H1 (cell line): ENCODE results near the gene APOL2. TPM values are rescaled to one million over a fixed set of nuclear protein-coding genes. Genes with fewer than 3 reads are reported as not detected.
A peak's percentile ranks its signal among the peaks of the same experiment; 100 is the strongest.

Source experiments
- CTCF ChIA-PET: fragments of 300-600 bp; sonication (Branson Sonifier 250); formaldehyde crosslinking; loops from one replicate; lab custom pipeline; 2021; ENCODE audit not compliant: partially characterized antibody; lab: Charles Lee
- POLR2A ChIA-PET: fragments of 300-600 bp; sonication (Branson Sonifier 250); formaldehyde crosslinking; loops from one replicate; lab custom pipeline; 2021; ENCODE audit warnings: inconsistent platforms; ENCODE audit not compliant: partially characterized antibody; lab: Charles Lee
- DNase-seq, 2 experiments: peaks; one replicate each; pipeline versions ENCODE4 v3.0.0 to v3.0.0-alpha.2; 2010 to 2022; ENCODE audit warnings: low spot score in 2 of 2, low read depth in 1 of 2, mixed read lengths in 1 of 2
- FAIRE-seq: peaks from 2 replicates; lab custom pipeline; 2011; peaks lifted over from hg19 to GRCh38; lab: Jason Lieb, UNC
- H2AFZ ChIP-seq: 2 replicates; pipeline ENCODE4 v1.8.1; 2012; ENCODE audit warnings: low read length, inconsistent platforms
- H2AK5ac ChIP-seq: 2 replicates; pipeline ENCODE4 v1.6.1; 2013; ENCODE audit warnings: low read depth, low read length
- H2BK120ac ChIP-seq: replicated peaks from 2 replicates; pipeline ENCODE3; 2013; ENCODE audit warnings: low read depth, low read length, inconsistent platforms
- H2BK12ac ChIP-seq: 2 replicates; pipeline ENCODE4 v1.6.1; 2013; ENCODE audit warnings: low read depth, low read length
- H2BK15ac ChIP-seq: 2 replicates; pipeline ENCODE4 v1.6.1; 2013; ENCODE audit warnings: low read length
- H2BK20ac ChIP-seq: 2 replicates; pipeline ENCODE4 v1.6.1; 2013; ENCODE audit warnings: low read length
- H2BK5ac ChIP-seq: 2 replicates; pipeline ENCODE4 v1.6.1; 2013; ENCODE audit warnings: low read depth, low read length
- H3K14ac ChIP-seq: 2 replicates; pipeline ENCODE4 v1.6.1; 2013; ENCODE audit warnings: inconsistent platforms; ENCODE audit not compliant: insufficient read length
- H3K18ac ChIP-seq: 2 replicates; pipeline ENCODE4 v1.6.1; 2013; ENCODE audit warnings: low read length; ENCODE audit errors: extremely low read depth
- H3K23ac ChIP-seq: 2 replicates; pipeline ENCODE4 v1.6.1; 2013; ENCODE audit warnings: inconsistent platforms; ENCODE audit not compliant: insufficient read length
- H3K23me2 ChIP-seq: 2 replicates; pipeline ENCODE4 v1.6.1; 2013; ENCODE audit warnings: low read depth, low read length
- H3K27ac ChIP-seq: 2 replicates; pipeline ENCODE4 v1.6.1; 2011; ENCODE audit warnings: low read depth, low read length, inconsistent platforms
- H3K27me3 ChIP-seq, 4 experiments: replicated peaks in 1 of 4; 1 replicate in 1 of 4; 2 replicates in 3 of 4; pipeline versions ENCODE4 v1.6.1 to v1.8.1; 2011 to 2013; ENCODE audit warnings: low read length in 3 of 4, mild to moderate bottlenecking in 3 of 4, inconsistent platforms in 2 of 4, mixed read lengths in 2 of 4, moderate library complexity in 1 of 4; ENCODE audit not compliant: control insufficient read depth in 3 of 4, insufficient read depth in 3 of 4; ENCODE audit errors: extremely low read depth in 1 of 4
- H3K36me3 ChIP-seq, 4 experiments: 2 replicates each; pipeline versions ENCODE4 v1.6.1 to v1.8.1; 2011 to 2013; ENCODE audit warnings: mild to moderate bottlenecking in 4 of 4, low read length in 3 of 4, moderate library complexity in 2 of 4, control low read depth in 1 of 4, inconsistent platforms in 1 of 4; ENCODE audit not compliant: insufficient read depth in 4 of 4, control insufficient read depth in 2 of 4
- H3K4ac ChIP-seq: replicated peaks from 2 replicates; pipeline ENCODE3; 2013; ENCODE audit warnings: low read length, low read depth, mixed read lengths, inconsistent platforms; ENCODE audit not compliant: insufficient read length
- H3K4me1 ChIP-seq, 4 experiments: replicated peaks in 1 of 4; 1 replicate in 1 of 4; 2 replicates in 3 of 4; pipeline versions ENCODE4 v1.6.1 to v1.8.1; 2011 to 2013; ENCODE audit warnings: low read length in 3 of 4, inconsistent platforms in 2 of 4, mixed read lengths in 1 of 4; ENCODE audit not compliant: insufficient read depth in 4 of 4, control insufficient read depth in 3 of 4
- H3K4me2 ChIP-seq, 2 experiments: 2 replicates each; pipeline versions ENCODE4 v1.6.1 to v1.8.1; 2011 to 2013; ENCODE audit warnings: low read depth in 2 of 2, low read length in 2 of 2, control low read depth in 1 of 2, inconsistent platforms in 1 of 2, mild to moderate bottlenecking in 1 of 2; ENCODE audit not compliant: insufficient read depth in 1 of 2
- H3K4me3 ChIP-seq, 4 experiments: fragments of 200-600, 300-600 bp in 1 of 4; sonication (generic), shearing (Covaris generic), sonication (Bioruptor Twin) in 1 of 4; 2 replicates each; pipeline versions ENCODE4 v1.5.1 to v1.8.1; 2011 to 2016; ENCODE audit warnings: low read length in 4 of 4, low read depth in 3 of 4, control low read depth in 2 of 4, inconsistent platforms in 2 of 4, mild to moderate bottlenecking in 2 of 4, mixed read lengths in 1 of 4, moderate library complexity in 1 of 4; ENCODE audit not compliant: insufficient read depth in 2 of 4; ENCODE audit errors: extremely low read depth in 1 of 4
- H3K56ac ChIP-seq: replicated peaks from 2 replicates; pipeline ENCODE3; 2013; ENCODE audit warnings: low read depth, mild to moderate bottlenecking, mixed read lengths, low read length, inconsistent platforms; ENCODE audit not compliant: insufficient read length
- H3K79me1 ChIP-seq: 2 replicates; pipeline ENCODE4 v1.6.1; 2013; ENCODE audit warnings: low read depth, low read length, control low read depth
- H3K79me2 ChIP-seq, 2 experiments: 2 replicates each; pipeline versions ENCODE4 v1.6.1 to v1.8.1; 2012 to 2013; ENCODE audit warnings: low read length in 2 of 2, mild to moderate bottlenecking in 2 of 2, inconsistent platforms in 1 of 2; ENCODE audit not compliant: insufficient read depth in 2 of 2, control insufficient read depth in 1 of 2
- H3K9ac ChIP-seq, 4 experiments: replicated peaks in 1 of 4; 1 replicate in 1 of 4; 2 replicates in 3 of 4; pipeline versions ENCODE4 v1.6.1 to v1.8.1; 2011 to 2013; ENCODE audit warnings: low read depth in 3 of 4, low read length in 3 of 4, control low read depth in 2 of 4, mild to moderate bottlenecking in 2 of 4, moderate library complexity in 2 of 4, inconsistent platforms in 1 of 4; ENCODE audit errors: extremely low read depth in 1 of 4
- H3K9me3 ChIP-seq, 2 experiments: 2 replicates each; pipeline versions ENCODE4 v1.6.1 to v1.8.1; 2012 to 2013; ENCODE audit warnings: mild to moderate bottlenecking in 2 of 2, moderate library complexity in 2 of 2, control low read depth in 1 of 2, inconsistent platforms in 1 of 2, low read depth in 1 of 2, low read length in 1 of 2, mixed read lengths in 1 of 2; ENCODE audit not compliant: insufficient read depth in 2 of 2
- H4K20me1 ChIP-seq, 2 experiments: replicated peaks in 1 of 2; 2 replicates each; pipeline versions ENCODE3 to v1.8.1; 2011 to 2013; ENCODE audit warnings: inconsistent platforms in 2 of 2, low read length in 2 of 2, mild to moderate bottlenecking in 1 of 2; ENCODE audit not compliant: insufficient read depth in 2 of 2, control insufficient read depth in 1 of 2
- H4K5ac ChIP-seq: 2 replicates; pipeline ENCODE4 v1.6.1; 2013; ENCODE audit warnings: low read length, low read depth, mixed read lengths, inconsistent platforms; ENCODE audit not compliant: insufficient read length
- H4K8ac ChIP-seq: 2 replicates; pipeline ENCODE4 v1.8.0; 2013; ENCODE audit warnings: mild to moderate bottlenecking, moderate library complexity, low read length, inconsistent platforms; ENCODE audit not compliant: insufficient read depth; ENCODE audit errors: extremely low read depth
- H4K91ac ChIP-seq: replicated peaks from 2 replicates; pipeline ENCODE3; 2013; ENCODE audit warnings: low read length, mixed read lengths, inconsistent platforms; ENCODE audit not compliant: insufficient read length
- BRCA1 ChIP-seq: IDR thresholded peaks from 2 replicates; pipeline ENCODE4 v1.6.1; 2012; ENCODE audit warnings: low read depth, low read length, improper control_type of control experiment
- CBX5 ChIP-seq: fragments of 300-800, 300-1000 bp; sonication (generic); IDR thresholded peaks from 2 replicates; pipeline ENCODE4 v1.7.1; 2016; ENCODE audit warnings: antibody characterized with exemption, low read length, low read depth
- CBX8 ChIP-seq: fragments of 300-800, 300-1000 bp; sonication (generic); IDR thresholded peaks from 2 replicates; pipeline ENCODE4 v1.7.1; 2016; ENCODE audit warnings: low read depth, low read length, borderline replicate concordance
- CEBPB ChIP-seq: IDR thresholded peaks from 2 replicates; pipeline ENCODE4 v1.6.1; 2012; ENCODE audit warnings: low read depth, low read length
- FOSL1 ChIP-seq: IDR thresholded peaks from 2 replicates; pipeline ENCODE4 v1.6.1; 2011; ENCODE audit warnings: mild to moderate bottlenecking, low read depth, low read length, moderate library complexity; ENCODE audit not compliant: insufficient read depth
- HDAC6 ChIP-seq: IDR thresholded peaks from one replicate; pipeline ENCODE4 v1.7.1; 2012; ENCODE audit warnings: low read depth, mild to moderate bottlenecking, inconsistent platforms, low read length, moderate library complexity
- JUN ChIP-seq: IDR thresholded peaks from 2 replicates; pipeline ENCODE4 v1.6.1; 2011; ENCODE audit warnings: low read depth, mild to moderate bottlenecking, improper control_type of control experiment, low read length
- KDM1A ChIP-seq: fragments of 200-600, 300-600 bp; sonication (generic); IDR thresholded peaks from 2 replicates; pipeline ENCODE4 v1.7.1; 2016; ENCODE audit warnings: mild to moderate bottlenecking, low read length, borderline replicate concordance
- KDM4A ChIP-seq: IDR thresholded peaks from one replicate; pipeline ENCODE4 v1.7.1; 2012; ENCODE audit warnings: low read depth, mild to moderate bottlenecking, moderate library complexity, low read length, inconsistent platforms; ENCODE audit not compliant: severe bottlenecking
- POLR2AphosphoS5 ChIP-seq: IDR thresholded peaks from 2 replicates; pipeline ENCODE4 v1.6.1; 2011; ENCODE audit warnings: low read depth, low read length
- RBBP5 ChIP-seq: IDR thresholded peaks from 2 replicates; pipeline ENCODE4 v1.7.1; 2012; ENCODE audit warnings: low read depth, mild to moderate bottlenecking, inconsistent platforms, low read length, moderate library complexity, borderline replicate concordance
- RXRA ChIP-seq: IDR thresholded peaks from 2 replicates; pipeline ENCODE4 v1.6.1; 2011; ENCODE audit warnings: low read depth, mild to moderate bottlenecking, low read length, moderate library complexity; ENCODE audit not compliant: insufficient read depth
- SIN3A ChIP-seq, 2 experiments: IDR thresholded peaks in 1 of 2; conservative IDR thresholded peaks in 1 of 2; 2 replicates each; pipeline ENCODE4 v1.6.1; 2011 to 2012; ENCODE audit warnings: low read length in 2 of 2, improper control_type of control experiment in 1 of 2, low read depth in 1 of 2, mild to moderate bottlenecking in 1 of 2
- SP4 ChIP-seq: IDR thresholded peaks from 2 replicates; pipeline ENCODE4 v1.6.1; 2012; ENCODE audit warnings: low read length, inconsistent platforms
- TEAD4 ChIP-seq: IDR thresholded peaks from 2 replicates; pipeline ENCODE4 v1.6.1; 2012; ENCODE audit warnings: low read depth, low read length, inconsistent platforms, mixed read lengths
- WGBS, 2 experiments: shearing (Covaris generic) in 1 of 2; methylation state at CpG; one replicate each; pipeline versions ENCODE4 v1.1.6 to v1.1.7; 2013 to 2015; ENCODE audit warnings: low lambda C conversion rate in 2 of 2, mixed read lengths in 2 of 2, inconsistent platforms in 1 of 2, low coverage in 1 of 2, missing lambda C conversion rate in 1 of 2; ENCODE audit not compliant: insufficient replicate concordance in 2 of 2, insufficient coverage in 1 of 2, insufficient read length in 1 of 2; ENCODE audit errors: extremely low coverage in 1 of 2, missing lambda C conversion rate in 1 of 2; 5-methylcytosine and 5-hydroxymethylcytosine counted together
- polyA plus RNA-seq, 7 experiments: library from polyadenylated mRNA; depleted of rRNA in 3 of 7; stranded (reverse) in 5 of 7; unstranded in 2 of 7; fragments of >200 nt in 5 of 7; fragments of 200-250 nt in 2 of 7; gene quantifications; 1 replicate in 5 of 7; 2 replicates in 1 of 7; 4 replicates in 1 of 7; pipeline versions ENCODE4 v1.2.1 to v1.2.3, GENCODE V29; 2011 to 2013; ENCODE audit warnings: missing spikeins in 2 of 7, mixed read lengths in 2 of 7
- total RNA-seq: library from RNA; stranded (reverse); fragmentation: NEBNext Ultra II Directional; extraction: Animal tissue kit (Norgen Biotek cat#: 25700); gene quantifications from 2 replicates; pipeline ENCODE4 v1.2.1, GENCODE V29; 2021

Gene APOL2
- total and polyA plus RNA-seq, 2 of the 8 experiments (the other 6 are each of a cell fraction or from before 2014, with no cell fraction given): 8.1 to 11.0 TPM

DNA sequence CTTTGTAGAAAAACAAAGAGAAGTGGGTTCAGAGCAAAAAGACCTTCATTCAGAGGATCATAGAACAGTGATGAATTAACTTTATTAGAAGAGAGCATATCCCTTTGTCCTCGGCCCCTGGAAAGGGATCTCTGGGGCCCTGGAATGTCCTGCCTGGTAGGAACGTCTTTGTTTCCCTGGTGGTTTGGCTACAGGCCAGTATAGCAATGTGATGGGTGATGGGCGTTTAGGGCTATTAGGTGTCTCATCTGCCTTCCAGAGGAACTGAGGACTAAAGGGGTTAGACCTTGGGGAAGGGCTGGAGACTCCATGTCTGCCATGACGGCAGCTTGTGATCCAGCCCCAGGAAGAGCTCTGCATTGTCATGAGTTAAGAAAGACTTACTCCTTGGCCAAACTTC lies 46.8 kb downstream of the APOL2 start:
- H3K23me2 ChIP-seq: no peaks in the 10 kb centered on the region
- no peak overlapping the region for H4K8ac ChIP-seq
- H2BK12ac ChIP-seq: no peak overlapping the region
- no peak overlapping the region for H3K9ac ChIP-seq
- H3K27me3 ChIP-seq: no peaks in the 10 kb centered on the region
- H2BK15ac ChIP-seq: no peak overlapping the region
- H3K4me2 ChIP-seq: no peak overlapping the region
- H3K9me3 ChIP-seq: peaks cover 4% of the 10 kb centered on the region in 2 experiments; a peak in 2 of 4 replicates
- FAIRE-seq (no peak), DNase-seq (no peak)
- H3K79me2 ChIP-seq: no peaks in the 10 kb centered on the region
- no peak overlapping the region for H3K4ac ChIP-seq
- no peak overlapping the region for H4K91ac ChIP-seq
- H3K4me1 ChIP-seq: peaks cover 0 to 15% (median 10%) of the 10 kb centered on the region in 4 experiments; a peak in 6 of 7 replicates
- H2AK5ac ChIP-seq: no peak overlapping the region
- peak overlapping the region; percentile 48; the same call in 1 of the 2 replicates for H2BK20ac ChIP-seq
- no peaks in the 10 kb centered on the region for H3K36me3 ChIP-seq
- H2AFZ ChIP-seq: no peak overlapping the region
- no peaks in the 10 kb centered on the region for H3K79me1 ChIP-seq
- H3K27ac ChIP-seq: no peak overlapping the region
- H3K23ac ChIP-seq: no peak overlapping the region
- no peak overlapping the region for H3K4me3 ChIP-seq
- H4K5ac ChIP-seq: no peak overlapping the region
- CTCF ChIA-PET: interaction anchor here (0.8 to 4.1 kb wide), 9 partner anchors 10 to 294 kb away, joined by 3 to 14 read pairs (median 3); no protein-coding TSS in a partner anchor
- POLR2A ChIA-PET: no interaction called here
- H3K14ac ChIP-seq: no peak overlapping the region
- H3K18ac ChIP-seq: no peak overlapping the region
- H4K20me1 ChIP-seq: no peaks in the 10 kb centered on the region
- H2BK120ac ChIP-seq: no peak overlapping the region
- WGBS, 2 experiments: 89% methylated on average over 4 of the region's 4 CpGs; no CpG with 5 or more reads in 1 of the 2 experiments
- no peak overlapping the region for H2BK5ac ChIP-seq
- H3K56ac ChIP-seq: no peak overlapping the region
- TF ChIP-seq KDM1A (no peak), SIN3A (conservative IDR thresholded peaks at IDR 0.05 in 1 of 2, IDR thresholded peaks at IDR 0.05 in 1 of 2; ENCODE audit: low read depth in 1 of 2, low read length in 2 of 2) (no peak), FOSL1 (no peak), KDM4A (no peak), BRCA1 (no peak), TEAD4 (no peak), RXRA (no peak), CBX8 (no peak), POLR2AphosphoS5 (no peak), CEBPB (no peak), RBBP5 (no peak), HDAC6 (no peak), SP4 (no peak), JUN (no peak), CBX5 (no peak)
